Medulla oblongata (tissue), 1 donor: ENCODE data around the gene BCAR3.
"Not testable (repeated sequence)": the region's sequence is repeated elsewhere in the genome, so short reads cannot be mapped to it uniquely, and the experiment has no call there.

Source experiments
- DNase-seq: peaks from one replicate; pipeline ENCODE4 v3.0.0-alpha.2; 2015; ENCODE audit errors: extremely low spot score

BCAR3 gene

GRCh38 chr1:93597709-93598108, 83.9 kb downstream of the BCAR3 start:
- peak; percentile 56 for DNase-seq

- DNase-seq, result no peak
These were observed 85.1 kb downstream of the BCAR3 start for GRCh38 chr1:93596329-93597089.

GRCh38 chr1:93595743-93596142, 85.9 kb downstream of the BCAR3 start:
- no peak for DNase-seq

- DNase-seq, result peak; percentile 52
These were observed 86.4 kb downstream of the BCAR3 start for GRCh38 chr1:93595266-93595665.

GRCh38 chr1:93594603-93594880, 87.1 kb downstream of the BCAR3 start:
- no peak for DNase-seq

GRCh38 chr1:93593854-93594602, 87.6 kb downstream of the BCAR3 start:
- DNase-seq, result no peak

GRCh38 chr1:93592551-93592949, 89.1 kb downstream of the BCAR3 start:
- DNase-seq, result no peak

GRCh38 chr1:93591676-93592550, 89.7 kb downstream of the BCAR3 start:
- DNase-seq, result peak; percentile 51

GRCh38 chr1:93591291-93591675, 90.4 kb downstream of the BCAR3 start:
- not testable (repeated sequence) for DNase-seq

GRCh38 chr1:93588955-93589354, 92.7 kb downstream of the BCAR3 start:
- DNase-seq, result no peak

GRCh38 chr1:93588206-93588605, 93.4 kb downstream of the BCAR3 start:
- no peak for DNase-seq

- no peak for DNase-seq
These were observed 94.3 kb downstream of the BCAR3 start for GRCh38 chr1:93587354-93587753.

GRCh38 chr1:93585059-93585966, 96.3 kb downstream of the BCAR3 start:
- DNase-seq, result peak; percentile 67

GRCh38 chr1:93584261-93585003, 97.2 kb downstream of the BCAR3 start:
- DNase-seq, result peak; percentile 28

- no peak for DNase-seq
These were observed 99.5 kb downstream of the BCAR3 start for GRCh38 chr1:93581917-93582850.

GRCh38 chr1:93579891-93580290, 101.7 kb downstream of the BCAR3 start:
- peak; percentile 30 for DNase-seq

- DNase-seq, result no peak
These were observed 102.5 kb downstream of the BCAR3 start for GRCh38 chr1:93578911-93579825.

- no peak for DNase-seq
These were observed 103.2 kb downstream of the BCAR3 start for GRCh38 chr1:93578433-93578830.
